NCI-H526 (cell line): ENCODE results near the gene TEN1.

Experiments
- DNase-seq, 2 experiments: peaks; one replicate each; lab custom pipeline; 2025; lab: John Stamatoyannopoulos, UW

Gene TEN1

GRCh38 chr17:76007131-76007849, 28.2 kb downstream of the TEN1 start:
- DNase-seq, result no peak

DNA sequence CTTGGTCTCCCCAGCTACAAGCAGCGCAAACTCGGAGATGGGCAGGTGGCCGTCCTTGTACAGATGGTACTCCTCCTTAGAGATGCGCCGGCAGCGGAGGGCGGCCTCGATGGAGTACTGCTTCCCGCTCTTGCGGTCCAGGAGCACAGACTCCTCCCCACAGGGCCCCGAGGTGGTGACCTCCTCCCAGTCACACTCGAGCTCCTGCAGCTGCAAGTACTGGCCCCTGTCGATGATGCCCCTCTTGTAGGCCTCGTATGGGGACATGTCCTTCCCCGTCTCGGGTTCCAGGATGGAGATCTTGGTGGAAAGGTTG, 28.8 kb downstream of the TEN1 start:
- DNase-seq, result no peak

DNA sequence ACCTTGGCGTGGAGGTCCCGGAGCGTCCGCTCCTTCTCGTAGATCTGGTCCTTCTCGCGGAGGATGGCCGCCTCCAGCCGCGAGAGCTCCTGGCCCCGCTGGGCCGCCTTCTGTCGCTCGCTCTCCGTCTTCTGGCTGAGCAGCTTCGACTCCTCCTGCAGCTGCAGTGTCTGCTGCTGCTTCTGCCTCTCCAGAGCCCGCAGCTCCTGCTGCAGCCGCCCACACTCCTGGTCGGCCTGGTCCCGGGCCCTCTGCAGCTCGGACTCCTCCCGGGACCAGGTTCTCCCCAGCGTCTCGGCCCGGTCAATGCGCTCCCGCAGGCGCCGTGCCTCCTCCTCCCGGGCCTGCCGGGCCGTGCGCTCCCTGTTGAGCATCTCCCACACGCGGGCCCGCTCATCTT, 29.2 kb downstream of the TEN1 start:
- no peak for DNase-seq

DNA sequence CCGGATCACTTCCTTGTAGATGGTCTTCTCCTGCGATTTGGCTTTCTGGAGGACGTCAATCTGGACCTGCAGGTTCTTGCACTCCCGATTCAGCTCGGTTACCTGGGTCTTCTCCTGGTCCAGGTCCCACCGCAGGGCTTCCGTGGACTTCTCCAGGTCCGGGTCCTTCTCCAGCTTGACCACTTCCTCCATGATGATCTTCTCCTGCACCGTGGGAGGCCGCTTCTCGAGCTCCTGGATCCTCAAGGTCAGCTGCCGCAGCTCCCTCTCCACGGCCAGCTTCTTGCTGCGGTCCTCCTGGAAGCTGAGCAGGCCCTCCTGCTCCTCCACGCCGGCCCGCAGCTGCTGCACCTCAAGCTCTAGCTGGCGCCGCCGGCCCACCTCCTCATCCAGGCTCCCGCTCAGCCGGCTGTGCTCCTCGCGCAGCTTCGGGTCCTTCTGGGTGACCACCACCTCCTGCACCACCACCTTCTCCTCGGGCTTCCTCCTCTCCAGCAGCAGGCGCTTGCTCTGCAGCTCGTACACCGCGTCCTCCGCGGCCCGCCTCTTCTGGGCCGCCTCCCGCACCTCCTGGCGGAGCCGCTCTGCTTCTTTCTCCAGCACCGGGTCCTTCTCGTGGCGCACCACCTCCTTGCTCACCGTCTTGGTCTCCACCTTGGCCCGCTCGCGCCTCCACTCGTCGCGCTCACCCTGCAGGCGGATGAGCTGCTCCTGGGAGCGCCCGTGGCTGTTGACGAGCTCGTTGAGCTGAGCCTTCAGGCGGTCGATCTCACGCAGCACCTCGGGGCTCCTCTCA, 29.8 kb downstream of the TEN1 start:
- DNase-seq, result no peak

DNA sequence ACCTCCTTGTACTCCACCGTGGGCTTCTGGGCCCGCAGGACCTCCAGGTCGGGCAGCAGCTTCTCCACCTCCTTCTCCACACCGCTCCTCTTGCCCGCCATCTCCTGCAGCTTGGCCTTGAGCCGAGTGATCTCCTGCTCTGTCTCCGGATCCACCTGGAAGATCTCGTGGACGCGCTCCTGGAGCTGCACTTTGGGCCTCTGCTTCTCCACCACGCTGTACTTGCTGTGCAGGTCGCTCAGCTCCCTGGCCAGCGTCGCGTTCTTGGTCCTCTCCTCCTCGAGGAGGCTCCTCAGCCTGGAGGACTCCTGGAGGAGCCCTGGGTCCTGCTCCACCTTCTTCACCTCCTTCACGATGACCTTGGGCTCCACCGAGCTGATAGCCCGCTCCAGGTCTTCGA, 30.4 kb downstream of the TEN1 start:
- no peak for DNase-seq

DNA sequence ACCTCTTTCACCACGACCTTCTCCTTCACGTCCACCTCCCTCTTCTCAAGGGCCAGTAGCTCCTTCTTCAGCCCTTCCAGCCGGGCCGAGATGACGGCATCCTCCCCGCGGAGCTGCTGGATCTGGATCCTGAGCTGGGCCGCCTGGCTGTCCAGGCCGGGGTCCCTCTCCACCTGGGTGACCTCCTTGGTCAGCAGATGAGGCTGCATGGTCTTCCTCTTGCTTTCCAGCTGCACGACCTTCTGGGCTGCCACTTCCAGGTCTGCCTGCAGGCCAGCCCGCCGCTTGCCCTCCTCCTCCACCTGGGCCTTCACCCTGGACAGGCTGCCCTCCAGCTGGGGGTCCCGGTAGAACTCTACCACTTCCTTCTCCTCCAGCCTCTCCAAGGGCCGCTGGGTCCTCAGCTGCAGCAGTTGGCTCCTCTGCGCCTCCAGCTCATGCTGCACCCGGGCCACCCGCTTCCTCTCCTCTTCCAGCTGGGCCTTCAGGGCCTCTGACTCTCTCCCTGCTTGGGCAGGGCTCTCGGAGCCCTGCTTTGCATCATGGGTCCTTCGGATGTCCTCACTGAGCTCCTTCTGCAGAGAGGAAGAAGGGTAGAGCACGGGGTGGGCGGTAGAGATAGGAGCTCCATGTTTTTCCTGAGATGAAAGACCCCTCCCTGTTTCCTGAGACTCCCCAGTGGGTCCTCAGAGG, 31.1 kb downstream of the TEN1 start:
- no peak for DNase-seq

- no peak for DNase-seq
These were observed 32.9 kb downstream of the TEN1 start for GRCh38 chr17:76011951-76012350.

DNA sequence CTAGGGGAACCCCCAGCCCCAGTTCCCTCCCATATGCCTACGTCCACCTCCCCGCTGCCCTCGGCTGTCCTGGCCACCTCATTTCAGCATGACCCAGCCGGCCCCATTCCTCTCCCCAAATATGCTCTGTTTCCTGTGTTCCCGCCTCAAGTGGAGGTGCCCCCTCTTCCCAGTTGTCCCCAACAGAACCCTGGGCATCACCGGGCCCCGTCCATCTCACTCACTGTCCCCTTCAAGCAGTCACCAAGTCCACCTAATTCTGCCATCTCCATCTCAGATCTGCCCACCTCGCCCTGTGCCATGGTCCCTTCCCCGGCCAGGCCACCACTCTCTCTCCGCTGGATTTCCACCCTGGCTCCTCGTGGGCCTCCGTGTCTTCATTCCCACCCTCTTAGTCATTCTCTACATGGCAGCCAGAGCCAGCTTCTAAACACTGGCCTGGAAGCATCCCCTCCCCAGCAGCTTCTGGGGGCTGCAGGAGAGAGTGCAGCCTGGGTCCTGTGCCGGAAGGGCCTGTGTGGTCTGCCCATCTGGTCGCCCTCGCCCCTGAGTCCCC, 34.4 kb downstream of the TEN1 start:
- DNase-seq, result no peak

DNA sequence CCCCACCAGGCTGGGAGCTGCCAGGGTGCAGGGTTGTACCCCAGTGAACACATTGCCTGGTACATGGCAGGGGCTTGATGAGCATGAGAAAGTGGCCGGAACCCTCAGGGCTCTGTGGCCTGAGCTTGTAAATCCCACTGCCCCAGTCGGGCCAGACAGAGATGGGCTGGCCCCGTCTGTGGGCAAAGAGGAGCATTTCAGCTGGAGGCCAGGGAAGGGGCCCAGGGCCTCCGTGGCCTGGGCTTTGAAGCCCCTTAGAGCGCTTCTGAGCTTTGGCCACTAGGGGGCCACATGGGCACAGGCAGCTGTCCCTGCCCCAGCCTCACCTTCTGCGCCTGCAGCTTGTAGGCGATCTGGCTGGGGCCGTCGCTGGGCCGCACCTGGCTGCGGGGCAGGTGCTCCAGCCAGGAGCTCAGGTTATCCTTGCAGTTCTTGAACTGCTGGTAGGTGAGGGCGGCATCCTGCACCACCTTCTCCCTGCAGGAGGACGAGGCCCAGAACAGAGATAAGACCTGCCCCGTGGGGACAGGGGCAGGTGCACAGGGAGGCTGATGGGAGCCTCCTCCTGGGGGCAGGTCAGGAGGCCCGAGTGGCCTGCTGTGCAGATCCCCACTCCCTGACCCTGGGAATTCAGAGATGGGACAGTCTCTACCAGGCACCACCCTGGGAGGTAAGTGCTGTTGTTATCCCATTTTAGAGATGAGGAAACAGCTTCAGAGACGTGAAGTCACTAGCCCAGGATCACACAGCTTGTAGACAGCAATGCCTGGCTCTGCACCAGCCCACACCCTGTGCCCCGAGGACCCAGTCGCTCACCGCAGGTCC, 35.3 kb downstream of the TEN1 start:
- DNase-seq, result peak; percentile 59 to 92

- DNase-seq, result no peak
These were observed 35.9 kb downstream of the TEN1 start for GRCh38 chr17:76014925-76015261.

DNA sequence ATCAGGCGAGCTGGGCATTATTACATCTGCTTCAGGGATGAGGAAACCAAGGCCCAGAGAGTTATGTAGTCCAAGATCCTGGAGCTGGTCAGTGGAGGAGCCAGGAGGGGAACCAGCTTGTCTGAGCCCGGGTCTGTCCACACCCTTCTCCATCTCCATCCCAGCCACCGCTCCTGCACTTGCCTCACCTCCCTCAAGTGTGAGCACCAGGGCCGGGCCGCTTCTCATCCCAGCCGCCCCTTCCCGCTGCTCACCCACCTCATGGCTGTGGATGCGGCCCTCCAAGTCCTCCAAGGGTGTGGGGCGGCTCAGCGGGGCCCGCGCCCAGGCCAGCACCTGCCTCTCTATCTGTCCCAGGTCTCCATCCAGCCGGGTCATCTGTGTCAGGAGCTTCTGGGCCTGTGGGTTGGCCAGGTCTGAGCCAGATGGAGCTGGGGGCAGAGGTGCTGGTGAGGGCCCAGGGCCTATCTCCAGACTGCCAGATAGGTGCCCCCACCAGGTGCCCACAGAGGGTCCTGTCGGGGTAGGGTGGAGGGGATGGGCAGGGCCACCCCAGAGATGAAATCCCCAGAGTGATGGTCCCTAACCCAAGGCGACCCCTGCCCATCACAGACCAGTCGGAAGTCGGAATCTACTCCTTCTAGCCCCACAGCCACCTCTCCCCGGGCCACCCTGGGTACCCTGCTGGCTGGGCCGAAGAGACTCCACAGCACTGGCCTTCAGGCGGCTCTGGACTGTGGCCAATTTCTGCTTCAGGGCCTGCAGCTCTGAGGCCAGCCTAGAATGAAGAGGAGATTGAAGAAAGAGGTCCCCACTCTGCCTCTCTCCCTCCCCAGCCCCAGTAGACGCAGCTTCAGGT, 38.7 kb downstream of the TEN1 start:
- DNase-seq, result no peak

- DNase-seq, result no peak
These were observed 39.3 kb downstream of the TEN1 start for GRCh38 chr17:76018340-76018680.

GRCh38 chr17:76018801-76019200, 39.8 kb downstream of the TEN1 start:
- DNase-seq, result no peak

DNA sequence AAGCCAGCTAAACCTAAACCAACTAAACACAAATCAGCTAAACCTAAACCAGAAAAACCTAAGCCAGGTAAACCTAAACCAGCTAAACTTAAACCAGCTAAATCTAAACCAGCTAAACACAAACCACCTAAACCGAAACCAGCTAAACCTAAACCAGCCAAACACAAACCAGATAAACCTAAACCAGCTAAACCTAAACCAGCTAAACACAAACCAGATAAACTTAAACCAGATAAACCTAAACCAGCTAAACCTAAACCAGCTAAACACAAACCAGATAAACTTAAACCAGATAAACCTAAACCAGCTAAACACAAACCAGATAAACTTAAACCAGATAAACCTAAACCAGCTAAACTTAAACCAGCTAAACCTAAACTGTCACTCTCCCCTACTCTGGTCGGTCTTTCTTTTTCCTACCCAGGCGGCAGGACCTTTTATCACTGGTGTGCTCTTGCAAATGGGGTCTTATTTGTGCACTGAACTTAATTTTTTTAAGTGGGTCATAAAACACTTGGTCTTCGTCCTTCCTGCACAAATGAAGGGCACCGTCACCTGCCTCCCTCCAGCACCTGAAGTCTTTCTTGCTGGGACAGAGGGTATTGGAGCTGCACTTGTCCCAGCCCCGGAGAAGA, 40.9 kb downstream of the TEN1 start:
- DNase-seq, result no peak

- no peak for DNase-seq
These were observed 43.2 kb downstream of the TEN1 start for GRCh38 chr17:76022285-76022684.

GRCh38 chr17:76022973-76023899, 44.2 kb downstream of the TEN1 start:
- DNase-seq, result no peak

- DNase-seq, result no peak
These were observed 44.8 kb downstream of the TEN1 start for GRCh38 chr17:76023900-76024237.

GRCh38 chr17:76024353-76024752, 45.3 kb downstream of the TEN1 start:
- DNase-seq, result no peak

DNA sequence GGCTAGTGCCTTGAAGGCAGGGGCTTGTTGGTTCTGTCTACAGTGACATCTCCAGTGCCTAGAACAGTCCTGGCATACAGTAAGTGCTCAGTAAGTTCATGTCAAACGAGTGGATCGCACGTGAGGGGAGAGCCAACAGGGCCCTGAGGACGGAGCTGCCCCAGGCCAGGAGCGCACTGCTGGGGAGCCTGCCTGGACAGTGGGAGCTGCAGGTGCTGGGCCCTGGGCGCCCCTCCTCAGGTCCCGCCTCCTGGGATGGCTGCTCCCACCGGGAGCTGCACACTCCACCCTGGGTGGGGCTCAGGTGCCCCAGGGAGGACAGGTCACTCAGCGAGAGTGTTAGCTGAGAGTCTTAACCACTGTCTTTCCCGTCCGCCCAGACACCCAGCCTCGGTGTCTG, 46.3 kb downstream of the TEN1 start:
- DNase-seq, result no peak

DNA sequence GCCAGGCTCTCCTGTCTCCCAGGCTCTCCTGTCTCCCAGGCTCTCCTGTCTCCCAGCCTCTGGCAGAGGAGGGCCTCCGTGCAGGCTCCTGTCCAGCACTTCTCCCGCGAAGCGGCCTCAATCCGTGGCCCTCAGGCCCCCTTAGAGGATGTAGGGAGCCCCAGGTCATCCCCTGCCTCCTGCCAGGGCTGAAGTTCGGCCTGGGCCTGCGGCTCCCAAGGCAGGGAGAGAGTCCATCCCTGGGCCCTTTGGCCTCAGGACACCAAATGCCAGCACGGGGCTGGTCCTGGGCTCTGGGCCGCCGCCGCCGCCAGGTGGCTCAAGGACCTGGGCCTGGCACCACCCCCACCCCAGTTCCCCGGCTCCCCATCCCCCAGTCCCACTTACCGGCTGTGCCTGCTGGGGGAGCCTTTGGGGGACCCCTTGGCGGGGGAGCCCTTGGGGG, 47.7 kb downstream of the TEN1 start:
- peak; percentile 15 to 69 for DNase-seq
